ENCODE data around the gene SLC51B.

The SLC51B gene

GRCh38 chr15:65100442-65100841, 55.3 kb downstream of the SLC51B start:
- no peak for TF ChIP-seq FOXP2 (optimal IDR thresholded peaks at IDR 0.05; ENCODE audit: borderline replicate concordance, extremely low read depth, extremely low read length, insufficient read depth)
- TF ChIP-seq REST (IDR thresholded peaks at IDR 0.05; ENCODE audit: insufficient read depth in 1 of 2, low read depth in 2 of 2, low read length in 2 of 2): no peak
- no peak for TF ChIP-seq TAF1 (IDR thresholded peaks at IDR 0.05; ENCODE audit: borderline replicate concordance, insufficient read depth, low read length)
- no peak for TF ChIP-seq POLR2AphosphoS5 (IDR thresholded peaks at IDR 0.05; ENCODE audit: low read depth, low read length)
- TF ChIP-seq SIN3A (IDR thresholded peaks at IDR 0.05; ENCODE audit: borderline replicate concordance, insufficient read depth, low read length): no peak

- TF ChIP-seq TAF1 (IDR thresholded peaks at IDR 0.05; ENCODE audit: borderline replicate concordance, insufficient read depth, low read length) (no peak), SIN3A (IDR thresholded peaks at IDR 0.05; ENCODE audit: borderline replicate concordance, insufficient read depth, low read length) (no peak), REST (IDR thresholded peaks at IDR 0.05; ENCODE audit: insufficient read depth in 1 of 2, low read depth in 2 of 2, low read length in 2 of 2) (no peak), FOXP2 (optimal IDR thresholded peaks at IDR 0.05; ENCODE audit: borderline replicate concordance, extremely low read depth, extremely low read length, insufficient read depth) (no peak), POLR2AphosphoS5 (IDR thresholded peaks at IDR 0.05; ENCODE audit: low read depth, low read length) (no peak)
These were observed 56.3 kb downstream of the SLC51B start for GRCh38 chr15:65101411-65101890.

- no peak for TF ChIP-seq FOXP2 (optimal IDR thresholded peaks at IDR 0.05; ENCODE audit: borderline replicate concordance, extremely low read depth, extremely low read length, insufficient read depth)
- no peak for TF ChIP-seq SIN3A (IDR thresholded peaks at IDR 0.05; ENCODE audit: borderline replicate concordance, insufficient read depth, low read length)
- TF ChIP-seq POLR2AphosphoS5 (IDR thresholded peaks at IDR 0.05; ENCODE audit: low read depth, low read length): no peak
- TF ChIP-seq TAF1 (IDR thresholded peaks at IDR 0.05; ENCODE audit: borderline replicate concordance, insufficient read depth, low read length): no peak
- no peak for TF ChIP-seq REST (IDR thresholded peaks at IDR 0.05; ENCODE audit: insufficient read depth in 1 of 2, low read depth in 2 of 2, low read length in 2 of 2)
These were observed 56.9 kb downstream of the SLC51B start for GRCh38 chr15:65101891-65102708.

- TF ChIP-seq REST (IDR thresholded peaks at IDR 0.05; ENCODE audit: insufficient read depth in 1 of 2, low read depth in 2 of 2, low read length in 2 of 2): no peak
- no peak for TF ChIP-seq SIN3A (IDR thresholded peaks at IDR 0.05; ENCODE audit: borderline replicate concordance, insufficient read depth, low read length)
- no peak for TF ChIP-seq FOXP2 (optimal IDR thresholded peaks at IDR 0.05; ENCODE audit: borderline replicate concordance, extremely low read depth, extremely low read length, insufficient read depth)
- TF ChIP-seq POLR2AphosphoS5 (IDR thresholded peaks at IDR 0.05; ENCODE audit: low read depth, low read length): no peak
- no peak for TF ChIP-seq TAF1 (IDR thresholded peaks at IDR 0.05; ENCODE audit: borderline replicate concordance, insufficient read depth, low read length)
These were observed 57.7 kb downstream of the SLC51B start for GRCh38 chr15:65102912-65103311.
